ENCODE data around the gene ESYT2. TPM values are rescaled to one million over a fixed set of nuclear protein-coding genes. Genes with fewer than 3 reads are reported as not detected.

Gene ESYT2
- total RNA-seq, 1 experiment from 2014 or later, result 68.2 TPM

GRCh38 chr7:158827411-158828132 is 1.7 kb downstream of the ESYT2 start:
- Histone ChIP-seq H3K4me3 (replicated peaks in 1 of 2; ENCODE audit: low read depth in 1 of 2, low read length in 2 of 2) (peak overlapping the region; percentile 71 to 85), H3K27ac (ENCODE audit: low read depth, low read length) (peak overlapping the region; percentile 96; the same call in 1 of the 2 replicates), H2AFZ (ENCODE audit: low read depth, low read length, poor library complexity, severe bottlenecking) (no peak overlapping the region), H4K20me1 (ENCODE audit: insufficient read depth) (peaks cover 8% of the 10 kb centered on the region; the same call in 1 of the 2 replicates), H3K79me2 (ENCODE audit: insufficient read depth, low read length) (peaks cover 65% of the 10 kb centered on the region), H3K36me3 (ENCODE audit: control insufficient read depth in 1 of 2, insufficient read depth in 2 of 2, low read length in 2 of 2) (0 out of 4 replicates have a peak, but pooled peaks cover 0 to 3% of the 10 kb centered on the region in 2 experiments), H3K9me2 (ENCODE audit: insufficient read depth) (no peaks in the 10 kb centered on the region), H3K4me1 (ENCODE audit: control insufficient read depth in 1 of 2, insufficient read depth in 2 of 2, low read length in 2 of 2) (peaks cover 17 to 45% of the 10 kb centered on the region in 2 experiments), H3K27me3 (ENCODE audit: insufficient read depth, low read length) (no peaks in the 10 kb centered on the region), H3K9ac (ENCODE audit: low read length) (peak overlapping the region; percentile 90), H3K9me3 (ENCODE audit: control insufficient read depth in 1 of 2, insufficient read depth in 1 of 2, low read depth in 1 of 2, low read length in 2 of 2) (no peaks in the 10 kb centered on the region), H3K4me2 (ENCODE audit: low read length) (peak overlapping the region; percentile 92)
- intact Hi-C loops (cut with micrococcal nuclease), result loop anchor here (10.0 kb wide), 1 partner anchor 123 kb away; the partner anchor contains the start of gene NCAPG2
- ChIA-PET CTCF (no interaction called here), POLR2A (no interaction called here), RAD21 (ENCODE audit: low non-redundant PET in 1 of 2, low total read pairs in 2 of 2, uncharacterized antibody in 2 of 2, unreplicated experiment in 2 of 2) (no interaction called here)
- TF ChIP-seq CTCF (IDR thresholded peaks at IDR 0.05 in 2 of 3, conservative IDR thresholded peaks at IDR 0.05 in 1 of 3; ENCODE audit: borderline replicate concordance in 1 of 3, insufficient read depth in 1 of 3, low read depth in 2 of 3, low read length in 2 of 3) (no peak), SRF (IDR thresholded peaks at IDR 0.05; ENCODE audit: low read depth) (no peak), MAX (IDR thresholded peaks at IDR 0.05) (peak; percentile 40; the same call in 1 of the 2 replicates), EGR1 (IDR thresholded peaks at IDR 0.05; ENCODE audit: low read depth) (no peak)
- ATAC-seq (no peak), DNase-seq (ENCODE audit: low read depth, low spot score) (no peak)
- TSS peak; percentile 77 for BruUV-seq (replicated peaks)

All from HCT116 (cell line).